ENCODE data around the gene PKNOX2. TPM values are rescaled to one million over a fixed set of nuclear protein-coding genes. Genes with fewer than 3 reads are reported as not detected.
A peak's percentile ranks its signal among the peaks of the same experiment; 100 is the strongest.

PKNOX2 gene
- total and polyA plus RNA-seq, 10 donors, result 0.80 to 8.9 (median 3.5) TPM

GRCh38 chr11:125404157-125404810 lies 239.7 kb downstream of the PKNOX2 start:
- no peak overlapping the region for H3K27ac ChIP-seq
- intact Hi-C loops (cut with DNase I; ENCODE audit: low total_unique reads), result no loop called here
- H3K4me3 ChIP-seq, result no peak overlapping the region
- H3K4me1 ChIP-seq, result peaks cover 0 to 9% (median 7%) of the 10 kb centered on the region in 6 donors
- no peak for TF ChIP-seq CTCF (IDR thresholded peaks at IDR 0.05 in 8 of 11, conservative IDR thresholded peaks at IDR 0.05 in 3 of 11)
- TF ChIP-seq POLR2A (IDR thresholded peaks at IDR 0.05), result no peak
- TF ChIP-seq POLR2AphosphoS5 (IDR thresholded peaks at IDR 0.05), result no peak
- peak; percentile 48 for DNase-seq
- 60 to 72% (median 66%) methylated on average over 15 of the region's 15 CpGs for WGBS, 5 donors
- H3K9me3 ChIP-seq, result no peaks in the 10 kb centered on the region
- no peaks in the 10 kb centered on the region for H3K36me3 ChIP-seq
- H3K27me3 ChIP-seq (replicated peaks in 1 of 7), result peaks cover 0 to 78% (median 8%) of the 10 kb centered on the region in 7 donors

GRCh38 chr11:125404811-125405790 lies 240.6 kb downstream of the PKNOX2 start:
- intact Hi-C loops (cut with DNase I; ENCODE audit: low total_unique reads), result no loop called here
- TF ChIP-seq CTCF (IDR thresholded peaks at IDR 0.05 in 8 of 11, conservative IDR thresholded peaks at IDR 0.05 in 3 of 11) (peak; percentile 57 to 94 (median 87)), POLR2AphosphoS5 (IDR thresholded peaks at IDR 0.05) (no peak), POLR2A (IDR thresholded peaks at IDR 0.05) (no peak)
- H3K27ac ChIP-seq, result no peak overlapping the region
- H3K4me3 ChIP-seq, result no peak overlapping the region
- DNase-seq, result peak; percentile 89
- H3K4me1 ChIP-seq, result peaks cover 0 to 9% (median 7%) of the 10 kb centered on the region in 6 donors
- H3K36me3 ChIP-seq, result no peaks in the 10 kb centered on the region
- WGBS, 5 donors, result 22 to 29% (median 22%) methylated on average over 12 to 22 of the region's 22 CpGs
- peaks cover 0 to 79% (median 8%) of the 10 kb centered on the region in 7 donors for H3K27me3 ChIP-seq (replicated peaks in 1 of 7)
- no peaks in the 10 kb centered on the region for H3K9me3 ChIP-seq

- H3K27me3 ChIP-seq (replicated peaks in 1 of 7), result peaks cover 0 to 79% (median 8%) of the 10 kb centered on the region in 7 donors
- H3K4me1 ChIP-seq, result peaks cover 0 to 9% (median 7%) of the 10 kb centered on the region in 6 donors
- no peaks in the 10 kb centered on the region for H3K36me3 ChIP-seq
- H3K27ac ChIP-seq, result no peak overlapping the region
- WGBS, 5 donors, result 48 to 70% (median 55%) methylated on average over 2 of the region's 2 CpGs
- H3K9me3 ChIP-seq, result no peaks in the 10 kb centered on the region
- intact Hi-C loops (cut with DNase I; ENCODE audit: low total_unique reads), result no loop called here
- DNase-seq, result peak; percentile 41
- no peak for TF ChIP-seq POLR2AphosphoS5 (IDR thresholded peaks at IDR 0.05)
- no peak for TF ChIP-seq POLR2A (IDR thresholded peaks at IDR 0.05)
- no peak for TF ChIP-seq CTCF (IDR thresholded peaks at IDR 0.05 in 8 of 11, conservative IDR thresholded peaks at IDR 0.05 in 3 of 11)
- H3K4me3 ChIP-seq, result no peak overlapping the region
Observed at GRCh38 chr11:125407046-125407445, 242.5 kb downstream of the PKNOX2 start.

GRCh38 chr11:125408311-125408711 lies 243.8 kb downstream of the PKNOX2 start:
- 52 to 68% (median 59%) methylated on average over 12 of the region's 12 CpGs for WGBS, 5 donors
- DNase-seq, result peak; percentile 66
- Histone ChIP-seq H3K36me3 (no peaks in the 10 kb centered on the region), H3K4me1 (peaks cover 0 to 9% (median 7%) of the 10 kb centered on the region in 6 donors), H3K27me3 (replicated peaks in 1 of 7) (peaks cover 0 to 72% (median 8%) of the 10 kb centered on the region in 7 donors), H3K9me3 (no peaks in the 10 kb centered on the region), H3K4me3 (no peak overlapping the region), H3K27ac (no peak overlapping the region)
- intact Hi-C loops (cut with DNase I; ENCODE audit: low total_unique reads), result no loop called here
- TF ChIP-seq CTCF (IDR thresholded peaks at IDR 0.05 in 8 of 11, conservative IDR thresholded peaks at IDR 0.05 in 3 of 11) (no peak), POLR2A (IDR thresholded peaks at IDR 0.05) (no peak)
